GM12878 (cell line): ENCODE results near the gene ADAMTS1. TPM values are rescaled to one million over a fixed set of nuclear protein-coding genes. Genes with fewer than 3 reads are reported as not detected.

ENCODE experiments used
- EP300 ChIP-seq, 2 experiments: fragments of 150-350 bp in 1 of 2; IDR thresholded peaks; 2 replicates each; pipeline ENCODE4 v1.6.1; 2011 to 2012; ENCODE audit warnings: low read depth in 2 of 2, low read length in 2 of 2, borderline replicate concordance in 1 of 2, improper control_type of control experiment in 1 of 2, inconsistent platforms in 1 of 2; ENCODE audit not compliant: control insufficient read depth in 1 of 2
- HCFC1 ChIP-seq: fragments of 150-350 bp; IDR thresholded peaks from 2 replicates; pipeline ENCODE4 v1.6.1; 2014; ENCODE audit warnings: low read length
- MEF2B ChIP-seq: fragments of 450-650 bp; IDR thresholded peaks from 2 replicates; pipeline ENCODE4 v1.6.1; 2018; ENCODE audit warnings: mild to moderate bottlenecking, moderate library complexity; ENCODE audit not compliant: partially characterized antibody, poor library complexity, severe bottlenecking
- NFXL1 ChIP-seq: fragments of 450-650 bp; IDR thresholded peaks from 2 replicates; pipeline ENCODE4 v1.6.1; 2017; ENCODE audit warnings: antibody characterized with exemption, mild to moderate bottlenecking, borderline replicate concordance
- RELA ChIP-seq: fragments of 450-650 bp; IDR thresholded peaks from 2 replicates; pipeline ENCODE4 v1.8.0; 2014; ENCODE audit warnings: borderline replicate concordance; ENCODE audit not compliant: partially characterized antibody
- polyA plus RNA-seq, 11 experiments: library from polyadenylated mRNA; depleted of rRNA in 4 of 11; unstranded in 6 of 11; stranded (reverse) in 5 of 11; fragments of >200 nt; fragmentation: Nextera tagmentation in 4 of 11; fragmentation: Illumina TruSeq in 1 of 11; extraction: Ambion mirVana in 4 of 11; extraction: Trizol in 1 of 11; gene quantifications; 1 replicate in 1 of 11; 2 replicates in 10 of 11; pipeline versions ENCODE4 v1.2.1 to v1.2.3, GENCODE V29; 2011 to 2016; ENCODE audit warnings: inconsistent platforms in 2 of 11, missing spikeins in 2 of 11, low read depth in 1 of 11
- total RNA-seq, 4 experiments: library from RNA; depleted of rRNA in 3 of 4; stranded (reverse); fragments of >200 nt in 3 of 4; fragmentation: Illumina TruSeq in 1 of 4; extraction: Trizol in 1 of 4; gene quantifications; 2 replicates each; pipeline versions ENCODE4 v1.2.1 to v1.2.3, GENCODE V29; 2013 to 2021
- TF ChIP-seq, protein P1 (sequence below): IDR thresholded peaks from 2 replicates; pipeline ENCODE4 v1.6.1; 2012; ENCODE audit warnings: improper control_type of control experiment, low read depth, low read length; ENCODE audit not compliant: insufficient replicate concordance

The ADAMTS1 gene
- total and polyA plus RNA-seq, 10 of the 15 experiments (the other 5 are each of a cell fraction or from before 2014, with no cell fraction given), result 0.06 to 0.21 (median 0.08) TPM; not detected in 6

- TF ChIP-seq, protein P1, sequence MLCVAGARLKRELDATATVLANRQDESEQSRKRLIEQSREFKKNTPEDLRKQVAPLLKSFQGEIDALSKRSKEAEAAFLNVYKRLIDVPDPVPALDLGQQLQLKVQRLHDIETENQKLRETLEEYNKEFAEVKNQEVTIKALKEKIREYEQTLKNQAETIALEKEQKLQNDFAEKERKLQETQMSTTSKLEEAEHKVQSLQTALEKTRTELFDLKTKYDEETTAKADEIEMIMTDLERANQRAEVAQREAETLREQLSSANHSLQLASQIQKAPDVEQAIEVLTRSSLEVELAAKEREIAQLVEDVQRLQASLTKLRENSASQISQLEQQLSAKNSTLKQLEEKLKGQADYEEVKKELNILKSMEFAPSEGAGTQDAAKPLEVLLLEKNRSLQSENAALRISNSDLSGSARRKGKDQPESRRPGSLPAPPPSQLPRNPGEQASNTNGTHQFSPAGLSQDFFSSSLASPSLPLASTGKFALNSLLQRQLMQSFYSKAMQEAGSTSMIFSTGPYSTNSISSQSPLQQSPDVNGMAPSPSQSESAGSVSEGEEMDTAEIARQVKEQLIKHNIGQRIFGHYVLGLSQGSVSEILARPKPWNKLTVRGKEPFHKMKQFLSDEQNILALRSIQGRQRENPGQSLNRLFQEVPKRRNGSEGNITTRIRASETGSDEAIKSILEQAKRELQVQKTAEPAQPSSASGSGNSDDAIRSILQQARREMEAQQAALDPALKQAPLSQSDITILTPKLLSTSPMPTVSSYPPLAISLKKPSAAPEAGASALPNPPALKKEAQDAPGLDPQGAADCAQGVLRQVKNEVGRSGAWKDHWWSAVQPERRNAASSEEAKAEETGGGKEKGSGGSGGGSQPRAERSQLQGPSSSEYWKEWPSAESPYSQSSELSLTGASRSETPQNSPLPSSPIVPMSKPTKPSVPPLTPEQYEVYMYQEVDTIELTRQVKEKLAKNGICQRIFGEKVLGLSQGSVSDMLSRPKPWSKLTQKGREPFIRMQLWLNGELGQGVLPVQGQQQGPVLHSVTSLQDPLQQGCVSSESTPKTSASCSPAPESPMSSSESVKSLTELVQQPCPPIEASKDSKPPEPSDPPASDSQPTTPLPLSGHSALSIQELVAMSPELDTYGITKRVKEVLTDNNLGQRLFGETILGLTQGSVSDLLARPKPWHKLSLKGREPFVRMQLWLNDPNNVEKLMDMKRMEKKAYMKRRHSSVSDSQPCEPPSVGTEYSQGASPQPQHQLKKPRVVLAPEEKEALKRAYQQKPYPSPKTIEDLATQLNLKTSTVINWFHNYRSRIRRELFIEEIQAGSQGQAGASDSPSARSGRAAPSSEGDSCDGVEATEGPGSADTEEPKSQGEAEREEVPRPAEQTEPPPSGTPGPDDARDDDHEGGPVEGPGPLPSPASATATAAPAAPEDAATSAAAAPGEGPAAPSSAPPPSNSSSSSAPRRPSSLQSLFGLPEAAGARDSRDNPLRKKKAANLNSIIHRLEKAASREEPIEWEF, result no peak
- TF ChIP-seq EP300 (IDR thresholded peaks at IDR 0.05; ENCODE audit: borderline replicate concordance in 1 of 2, control insufficient read depth in 1 of 2, low read depth in 2 of 2, low read length in 2 of 2) (no peak), MEF2B (no peak), NFXL1 (no peak), HCFC1 (no peak), RELA (no peak)
Measured at GRCh38 chr21:26852423-26852822, 7.2 kb upstream of the ADAMTS1 start (continued).
